Measurements from ENCODE around the gene CNTNAP2. TPM values are rescaled to one million over a fixed set of nuclear protein-coding genes. Genes with fewer than 3 reads are reported as not detected.

The CNTNAP2 gene
- total and polyA plus RNA-seq, 2 of the 13 experiments (the other 11 are each of a cell fraction or from before 2014, with no cell fraction given), result 0.40 to 0.42 TPM

DNA sequence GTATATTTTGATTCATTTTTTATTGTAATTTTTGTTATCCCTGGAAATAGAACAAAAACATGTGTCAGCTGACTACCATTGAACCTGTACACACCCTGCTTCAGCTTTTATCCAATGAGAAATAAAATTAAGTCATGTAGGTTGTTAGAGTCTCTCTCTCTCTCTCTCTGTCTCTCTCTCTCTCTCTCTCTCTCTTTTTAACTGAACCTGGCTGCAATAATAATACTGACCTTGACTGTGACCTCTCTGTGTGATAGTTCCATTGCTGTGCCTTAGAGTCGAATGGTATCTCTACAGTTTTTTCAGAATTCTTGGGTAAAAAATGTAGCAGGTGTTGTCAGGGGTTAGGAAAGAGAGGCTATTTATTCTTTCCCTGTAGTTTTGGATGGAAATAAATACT, 637.8 kb downstream of the CNTNAP2 start:
- H3K4me1 ChIP-seq (ENCODE audit: insufficient read depth, low read length), result no peaks in the 10 kb centered on the region
- no peaks in the 10 kb centered on the region for H4K20me1 ChIP-seq (ENCODE audit: insufficient read depth, low read length)
- H3K9me3 ChIP-seq (ENCODE audit: low read length), result peaks cover 81% of the 10 kb centered on the region
- in situ Hi-C loops (cut with HindIII; ENCODE audit: extremely low pct_ligation_motif_present, low pct_unique_long_range_greater_than_20kb), result no loop called here
- no peaks in the 10 kb centered on the region for H3K27me3 ChIP-seq (ENCODE audit: control insufficient read depth in 1 of 2, insufficient read depth in 2 of 2, low read length in 2 of 2)
- H3K9ac ChIP-seq (ENCODE audit: insufficient read depth, low read depth, low read length), result no peak overlapping the region
- no peaks in the 10 kb centered on the region for H3K79me2 ChIP-seq (ENCODE audit: insufficient read depth, low read length)
- H3K36me3 ChIP-seq (replicated peaks in 1 of 2; ENCODE audit: control insufficient read depth in 1 of 2, insufficient read depth in 2 of 2, low read length in 2 of 2), result no peaks in the 10 kb centered on the region
- no TSS peak for BruUV-seq (replicated peaks)
- POLR2A ChIA-PET, result no interaction called here
- CTCF ChIA-PET (ENCODE audit: low intra/inter-chr PET ratio, low total read pairs), result no interaction called here
- no peak overlapping the region for H3K27ac ChIP-seq (ENCODE audit: extremely low read length, insufficient read depth, low read length)
- no peak overlapping the region for H2AFZ ChIP-seq (ENCODE audit: low read length)
- TF ChIP-seq SP2 (CRISPR knock-in tag; IDR thresholded peaks at IDR 0.05) (no peak), KIAA2018 (CRISPR knock-in tag; IDR thresholded peaks at IDR 0.05; ENCODE audit: borderline replicate concordance) (no peak), TBL1XR1 (IDR thresholded peaks at IDR 0.05; ENCODE audit: borderline replicate concordance, low read length, partially characterized antibody) (no peak), TMF1 (CRISPR knock-in tag; IDR thresholded peaks at IDR 0.05; ENCODE audit: low read depth) (no peak), ZNF317 (CRISPR knock-in tag; IDR thresholded peaks at IDR 0.05) (no peak), TCF7 (IDR thresholded peaks at IDR 0.05; ENCODE audit: low read depth) (no peak), HOXD1 (CRISPR knock-in tag; IDR thresholded peaks at IDR 0.05) (no peak), NFIC (IDR thresholded peaks at IDR 0.05; ENCODE audit: low read length) (no peak), GFI1 (CRISPR knock-in tag; IDR thresholded peaks at IDR 0.05; ENCODE audit: borderline replicate concordance) (no peak), ZC3H4 (CRISPR knock-in tag; IDR thresholded peaks at IDR 0.05; ENCODE audit: borderline replicate concordance) (no peak), SMYD3 (CRISPR knock-in tag; IDR thresholded peaks at IDR 0.05) (no peak), ZNF282 (IDR thresholded peaks at IDR 0.05; ENCODE audit: partially characterized antibody) (no peak), ZGPAT (CRISPR knock-in tag; IDR thresholded peaks at IDR 0.05) (no peak)
- TF ChIP-seq, protein P1, sequence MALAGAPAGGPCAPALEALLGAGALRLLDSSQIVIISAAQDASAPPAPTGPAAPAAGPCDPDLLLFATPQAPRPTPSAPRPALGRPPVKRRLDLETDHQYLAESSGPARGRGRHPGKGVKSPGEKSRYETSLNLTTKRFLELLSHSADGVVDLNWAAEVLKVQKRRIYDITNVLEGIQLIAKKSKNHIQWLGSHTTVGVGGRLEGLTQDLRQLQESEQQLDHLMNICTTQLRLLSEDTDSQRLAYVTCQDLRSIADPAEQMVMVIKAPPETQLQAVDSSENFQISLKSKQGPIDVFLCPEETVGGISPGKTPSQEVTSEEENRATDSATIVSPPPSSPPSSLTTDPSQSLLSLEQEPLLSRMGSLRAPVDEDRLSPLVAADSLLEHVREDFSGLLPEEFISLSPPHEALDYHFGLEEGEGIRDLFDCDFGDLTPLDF (CRISPR knock-in tag; IDR thresholded peaks at IDR 0.05), result no peak
- no peak overlapping the region for H3K4me3 ChIP-seq (replicated peaks in 1 of 3; ENCODE audit: insufficient read depth in 1 of 3, low read depth in 2 of 3, low read length in 3 of 3)
- ATAC-seq, result no peak
- intact Hi-C loops (cut with micrococcal nuclease; ENCODE audit: unreplicated experiment), result no loop called here
- 0% methylated on average over 1 of the region's 1 CpG for WGBS (ENCODE audit: low lambda C conversion rate)
- no peak overlapping the region for H3K4me2 ChIP-seq (ENCODE audit: low read depth, low read length)
- no peak for FAIRE-seq
- no peak for DNase-seq (ENCODE audit: low spot score)
